HepG2 (cell line): ENCODE results near the gene CDK3. TPM values are rescaled to one million over a fixed set of nuclear protein-coding genes. Genes with fewer than 3 reads are reported as not detected.

Experiments
- BRF2 ChIP-seq: sonication (generic); formaldehyde crosslinking; IDR thresholded peaks from 2 replicates; pipeline ENCODE4 v1.8.1; 2022; ENCODE audit warnings: mild to moderate bottlenecking, missing genetic modification reagents
- CHD2 ChIP-seq: IDR thresholded peaks from 2 replicates; pipeline ENCODE4 v1.6.1; 2011; ENCODE audit warnings: low read depth, low read length, improper control_type of control experiment
- CSRNP2 ChIP-seq: sonication (generic); formaldehyde crosslinking; conservative IDR thresholded peaks from 2 replicates; pipeline ENCODE4 v1.8.0; 2022; ENCODE audit warnings: low read depth, missing genetic modification reagents
- DNMT1 ChIP-seq: sonication (generic); formaldehyde crosslinking; IDR thresholded peaks from 2 replicates; pipeline ENCODE4 v1.5.1; 2020; ENCODE audit warnings: mild to moderate bottlenecking, missing genetic modification reagents
- HMGXB4 ChIP-seq, 2 experiments: sonication (generic) in 1 of 2; formaldehyde crosslinking in 1 of 2; IDR thresholded peaks; 2 replicates each; pipeline versions ENCODE4 v1.4.0 to v1.6.1; 2018 to 2020; ENCODE audit warnings: missing genetic modification reagents in 2 of 2, borderline replicate concordance in 1 of 2, low read depth in 1 of 2, mild to moderate bottlenecking in 1 of 2, missing biosample characterization in 1 of 2
- HNRNPUL1 ChIP-seq: fragments of 200-400 bp; formaldehyde crosslinking; IDR thresholded peaks from 2 replicates; pipeline ENCODE4 v1.6.1; 2017; ENCODE audit warnings: low read depth, mild to moderate bottlenecking, low read length, moderate library complexity
- IRF9 ChIP-seq: sonication (generic); formaldehyde crosslinking; IDR thresholded peaks from 2 replicates; pipeline ENCODE4 v1.8.0; 2022; ENCODE audit warnings: missing genetic modification reagents, mild to moderate bottlenecking, borderline replicate concordance
- MZF1 ChIP-seq: sonication (generic); formaldehyde crosslinking; IDR thresholded peaks from 2 replicates; pipeline ENCODE4 v1.8.1; 2023; ENCODE audit warnings: mild to moderate bottlenecking, missing genetic modification reagents, borderline replicate concordance
- NFIC ChIP-seq: IDR thresholded peaks from 2 replicates; pipeline ENCODE4 v1.6.1; 2012; ENCODE audit warnings: mild to moderate bottlenecking, low read length, inconsistent platforms
- NPAS2 ChIP-seq: sonication (generic); formaldehyde crosslinking; IDR thresholded peaks from 2 replicates; pipeline ENCODE4 v1.8.0; 2022; ENCODE audit warnings: mild to moderate bottlenecking, missing genetic modification reagents, borderline replicate concordance
- ZBTB4 ChIP-seq: sonication (generic); formaldehyde crosslinking; IDR thresholded peaks from 2 replicates; pipeline ENCODE4 v1.4.0; 2020; ENCODE audit warnings: missing genetic modification reagents, mild to moderate bottlenecking, borderline replicate concordance
- ZNF280D ChIP-seq: sonication (generic); formaldehyde crosslinking; IDR thresholded peaks from 2 replicates; pipeline ENCODE4 v1.5.1; 2020; ENCODE audit warnings: mild to moderate bottlenecking, missing genetic modification reagents
- ZNF569 ChIP-seq: sonication (generic); formaldehyde crosslinking; IDR thresholded peaks from 2 replicates; pipeline ENCODE4 v1.5.0; 2020; ENCODE audit warnings: mild to moderate bottlenecking, missing genetic modification reagents, moderate library complexity, borderline replicate concordance
- ZNF614 ChIP-seq: IDR thresholded peaks from 2 replicates; pipeline ENCODE4 v1.6.1; 2018; ENCODE audit warnings: missing biosample characterization, missing genetic modification reagents, inconsistent platforms, borderline replicate concordance
- ZNF709 ChIP-seq: sonication (generic); formaldehyde crosslinking; IDR thresholded peaks from 2 replicates; pipeline ENCODE4 v1.5.0; 2020; ENCODE audit warnings: mild to moderate bottlenecking, missing genetic modification reagents
- polyA plus RNA-seq, 8 experiments: library from polyadenylated mRNA; depleted of rRNA in 3 of 8; stranded (reverse) in 7 of 8; unstranded in 1 of 8; fragments of >200 nt; fragmentation: Illumina TruSeq in 4 of 8; extraction: Trizol in 4 of 8; gene quantifications; 2 replicates each; pipeline versions ENCODE4 v1.2.1 to v1.2.3, GENCODE V29; 2011 to 2016; ENCODE audit warnings: low read depth in 4 of 8, missing spikeins in 1 of 8, mixed read lengths in 1 of 8; ENCODE audit not compliant: insufficient read depth in 1 of 8
- total RNA-seq, 5 experiments: library from RNA; depleted of rRNA; stranded (reverse); fragments of >200 nt; fragmentation: Illumina TruSeq; extraction: Trizol; gene quantifications; 2 replicates each; pipeline ENCODE4 v1.2.3, GENCODE V29; 2016; ENCODE audit warnings: low read depth in 1 of 5

Gene CDK3
- total and polyA plus RNA-seq, 2 of the 13 experiments (the other 11 are each of a cell fraction or from before 2014, with no cell fraction given), result 5.8 to 11.4 TPM

GRCh38 chr17:76000016-76000754 lies 470 bp upstream of the CDK3 start (continued):
- no peak for TF ChIP-seq NPAS2 (CRISPR knock-in tag)
- no peak for TF ChIP-seq NFIC
- no peak for TF ChIP-seq ZNF569 (CRISPR knock-in tag)
- TF ChIP-seq ZNF709 (CRISPR knock-in tag), result no peak
- TF ChIP-seq MZF1 (CRISPR knock-in tag), result no peak
- TF ChIP-seq HNRNPUL1, result no peak
- TF ChIP-seq ZNF614 (CRISPR knock-in tag), result no peak
- no peak for TF ChIP-seq DNMT1 (CRISPR knock-in tag)
- peak; percentile 68; the same call in 1 of the 2 replicates for TF ChIP-seq IRF9 (CRISPR knock-in tag)
- no peak for TF ChIP-seq BRF2 (CRISPR knock-in tag)
- TF ChIP-seq CSRNP2, result no peak
- TF ChIP-seq ZNF280D, result peak; percentile 77; the same call in 1 of the 2 replicates
- no peak for TF ChIP-seq CHD2
- peak; percentile 41 to 70 for TF ChIP-seq HMGXB4 (CRISPR knock-in tag; IDR thresholded peaks at IDR 0.05; ENCODE audit: borderline replicate concordance in 1 of 2, low read depth in 1 of 2)
- TF ChIP-seq ZBTB4 (CRISPR knock-in tag), result peak; percentile 89; the same call in 1 of the 2 replicates
